AG04450 (cell line): ENCODE measurements around the gene FHIT. TPM values are rescaled to one million over a fixed set of nuclear protein-coding genes. Genes with fewer than 3 reads are reported as not detected.

ENCODE experiments used
- CTCF ChIA-PET: fragments of 300-600, 350-600 bp; formaldehyde crosslinking; extraction: SDS; loops from one replicate; lab custom pipeline; 2022; ENCODE audit warnings: antibody characterized with exemption, inconsistent platforms; lab: Charles Lee
- POLR2A ChIA-PET: fragments of 350-600 bp; formaldehyde crosslinking; extraction: SDS; loops from one replicate; lab custom pipeline; 2021; ENCODE audit warnings: antibody characterized with exemption, inconsistent platforms; lab: Yijun Ruan, JAX
- DNase-seq: peaks from one replicate; pipeline ENCODE4 v3.0.0-alpha.2; 2011; ENCODE audit warnings: low read depth, low spot score
- H3K27ac ChIP-seq: one replicate; pipeline ENCODE4 v1.5.1; 2012; ENCODE audit warnings: low read depth, low read length, control low read depth
- H3K27me3 ChIP-seq: one replicate; pipeline ENCODE4 v1.6.0; 2012; ENCODE audit warnings: low read length; ENCODE audit not compliant: control insufficient read depth, insufficient read depth
- H3K4me3 ChIP-seq: 2 replicates; pipeline ENCODE4 v1.5.1; 2011; ENCODE audit warnings: mild to moderate bottlenecking, low read depth, low read length, control low read depth
- H3K9me3 ChIP-seq: 2 replicates; pipeline ENCODE4 v1.5.1; 2012; ENCODE audit warnings: low read length; ENCODE audit not compliant: control insufficient read depth, insufficient read depth
- polyA plus RNA-seq: library from polyadenylated mRNA; depleted of rRNA; stranded (reverse); fragments of >200 nt; gene quantifications from 2 replicates; pipeline ENCODE4 v1.2.3, GENCODE V29; 2011
- TF ChIP-seq, protein P1 (sequence below): IDR thresholded peaks from 2 replicates; pipeline ENCODE4 v1.5.1; 2011; ENCODE audit warnings: low read depth, low read length, control low read depth, inconsistent platforms

Gene FHIT
- polyA plus RNA-seq, 1 experiment: 0.17 TPM

DNA sequence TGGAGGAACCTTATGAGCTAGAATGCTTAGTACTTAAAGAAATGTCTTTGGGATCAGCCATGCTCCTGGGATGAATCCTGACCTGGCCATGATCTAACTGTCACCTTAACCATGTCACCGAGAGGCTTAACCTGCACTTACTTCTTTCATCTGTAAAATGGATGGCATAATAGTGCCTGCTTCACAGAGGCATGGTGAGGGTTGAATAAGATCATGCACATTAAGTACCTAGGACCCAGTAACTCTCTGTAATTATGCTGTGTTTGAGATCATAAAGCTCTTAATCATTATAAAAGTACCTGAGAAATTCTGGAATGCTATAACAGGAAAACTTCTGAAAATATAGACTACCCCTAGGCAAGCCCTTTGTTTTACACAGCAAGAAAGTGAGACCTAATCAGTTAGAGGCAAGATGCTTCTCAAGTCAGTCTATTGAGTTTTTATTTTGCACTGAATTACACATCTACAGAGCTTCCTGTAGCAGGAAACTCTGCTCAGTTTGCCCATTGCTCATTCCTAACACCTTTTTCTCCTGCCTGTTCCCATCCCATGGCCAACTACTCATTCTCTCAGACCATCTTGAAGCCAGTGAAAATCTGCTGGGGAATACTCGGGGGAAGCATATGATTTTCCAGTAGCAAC is 1185.9 kb downstream of the FHIT start:
- ChIA-PET CTCF (interaction anchor here (0.5 kb wide), 1 partner anchor 126 kb away, joined by 5 read pairs; no protein-coding TSS in a partner anchor), POLR2A (no interaction called here)
- Histone ChIP-seq H3K9me3 (no peaks in the 10 kb centered on the region), H3K4me3 (no peak overlapping the region), H3K27ac (no peak overlapping the region), H3K27me3 (no peaks in the 10 kb centered on the region)
- no peak for DNase-seq
- TF ChIP-seq, protein P1, sequence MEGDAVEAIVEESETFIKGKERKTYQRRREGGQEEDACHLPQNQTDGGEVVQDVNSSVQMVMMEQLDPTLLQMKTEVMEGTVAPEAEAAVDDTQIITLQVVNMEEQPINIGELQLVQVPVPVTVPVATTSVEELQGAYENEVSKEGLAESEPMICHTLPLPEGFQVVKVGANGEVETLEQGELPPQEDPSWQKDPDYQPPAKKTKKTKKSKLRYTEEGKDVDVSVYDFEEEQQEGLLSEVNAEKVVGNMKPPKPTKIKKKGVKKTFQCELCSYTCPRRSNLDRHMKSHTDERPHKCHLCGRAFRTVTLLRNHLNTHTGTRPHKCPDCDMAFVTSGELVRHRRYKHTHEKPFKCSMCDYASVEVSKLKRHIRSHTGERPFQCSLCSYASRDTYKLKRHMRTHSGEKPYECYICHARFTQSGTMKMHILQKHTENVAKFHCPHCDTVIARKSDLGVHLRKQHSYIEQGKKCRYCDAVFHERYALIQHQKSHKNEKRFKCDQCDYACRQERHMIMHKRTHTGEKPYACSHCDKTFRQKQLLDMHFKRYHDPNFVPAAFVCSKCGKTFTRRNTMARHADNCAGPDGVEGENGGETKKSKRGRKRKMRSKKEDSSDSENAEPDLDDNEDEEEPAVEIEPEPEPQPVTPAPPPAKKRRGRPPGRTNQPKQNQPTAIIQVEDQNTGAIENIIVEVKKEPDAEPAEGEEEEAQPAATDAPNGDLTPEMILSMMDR: no peak

DNA sequence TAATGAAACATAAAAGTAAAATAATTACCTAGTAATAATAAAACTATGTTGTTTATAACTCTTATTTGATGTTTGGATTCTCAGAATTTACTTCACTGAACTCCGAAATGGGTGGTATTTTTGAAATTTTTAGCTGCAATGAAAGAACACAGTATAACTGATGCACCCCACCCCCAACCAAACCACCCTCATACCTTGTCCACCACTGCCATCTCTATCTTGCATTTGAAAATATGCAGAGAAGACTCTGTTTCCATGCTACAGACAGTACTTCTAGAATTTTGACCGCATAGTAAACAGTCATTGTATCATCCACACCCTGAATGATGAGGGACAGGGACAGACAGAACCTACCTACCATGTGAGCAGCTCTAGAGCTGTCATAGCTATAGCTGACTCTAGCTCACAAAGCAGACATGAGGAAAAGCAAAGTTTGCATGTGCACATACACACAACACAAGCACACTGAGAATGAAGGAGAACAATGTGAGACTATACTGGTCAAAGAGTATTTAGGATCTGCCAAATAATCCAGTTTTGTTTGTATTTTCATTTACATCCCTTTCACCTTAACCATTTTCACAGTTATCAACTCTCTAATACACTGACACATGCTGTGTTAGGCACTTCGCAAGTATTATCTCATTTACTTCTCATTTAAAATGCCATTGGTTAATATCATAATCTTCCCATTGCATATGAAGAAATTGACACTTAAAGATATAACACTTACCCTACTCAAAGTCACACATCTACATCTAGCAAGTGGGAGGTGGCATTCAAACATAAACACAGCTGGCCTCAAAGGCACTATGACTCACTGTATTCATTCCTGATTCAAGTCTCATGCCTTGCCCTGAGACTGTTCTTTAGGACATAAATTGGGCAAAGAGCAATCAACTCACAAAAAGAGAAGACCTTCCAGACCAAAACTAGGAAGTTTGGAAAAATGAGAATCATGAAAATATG is 1186.8 kb downstream of the FHIT start:
- DNase-seq: peak; percentile 18
- no peak overlapping the region for H3K4me3 ChIP-seq
- TF ChIP-seq, protein P1: no peak
- H3K27me3 ChIP-seq: no peaks in the 10 kb centered on the region
- ChIA-PET POLR2A (no interaction called here), CTCF (interaction anchor here (0.5 kb wide), 1 partner anchor 127 kb away, joined by 5 read pairs; no protein-coding TSS in a partner anchor)
- no peak overlapping the region for H3K27ac ChIP-seq
- no peaks in the 10 kb centered on the region for H3K9me3 ChIP-seq

DNA sequence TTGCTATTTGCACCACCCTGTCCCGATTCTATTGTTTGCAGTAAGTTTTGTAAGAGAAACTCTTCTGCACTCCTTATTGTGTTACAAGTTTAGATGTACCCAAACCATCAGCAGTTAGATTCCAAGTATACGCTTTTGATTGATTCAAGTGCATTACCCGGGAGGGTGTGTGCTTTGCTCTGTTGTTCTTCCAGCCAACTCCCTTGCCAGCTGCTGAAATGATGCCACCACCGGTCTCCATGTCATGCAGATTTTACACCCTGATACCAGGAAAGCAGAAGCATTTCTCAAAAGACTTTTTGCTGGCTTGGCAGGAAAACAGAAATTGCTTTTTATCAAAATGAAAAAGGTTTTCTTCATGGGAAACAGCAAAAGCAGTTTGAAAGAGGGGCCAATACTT is 1194.8 kb downstream of the FHIT start:
- DNase-seq: no peak
- Histone ChIP-seq H3K27me3 (no peaks in the 10 kb centered on the region), H3K9me3 (no peaks in the 10 kb centered on the region), H3K27ac (no peak overlapping the region), H3K4me3 (no peak overlapping the region)
- TF ChIP-seq, protein P1: no peak
- ChIA-PET POLR2A (no interaction called here), CTCF (no interaction called here)

DNA sequence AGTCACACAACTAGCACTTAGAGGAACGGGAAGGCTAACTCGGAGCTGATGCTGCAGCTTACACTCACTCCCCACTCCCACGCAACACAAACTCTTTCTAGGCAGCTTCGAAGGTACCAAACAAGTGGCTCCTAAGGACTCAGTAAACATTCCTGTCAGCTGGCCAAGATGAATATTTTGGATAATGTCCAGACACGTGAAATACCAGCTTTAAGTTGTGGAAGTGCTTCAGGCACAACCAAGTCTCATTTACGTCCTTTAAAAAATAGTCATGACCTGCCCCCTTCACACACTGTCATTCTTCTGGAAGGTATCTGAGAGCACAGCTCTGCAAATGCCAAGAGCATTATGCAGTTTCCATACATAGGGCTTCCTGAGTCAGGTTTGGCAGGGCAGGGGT is 1195.5 kb downstream of the FHIT start:
- Histone ChIP-seq H3K9me3 (no peaks in the 10 kb centered on the region), H3K27me3 (no peaks in the 10 kb centered on the region), H3K4me3 (no peak overlapping the region), H3K27ac (peak overlapping the region; percentile 13)
- ChIA-PET POLR2A (no interaction called here), CTCF (interaction anchor here (0.6 to 0.8 kb wide), 2 partner anchors 102 to 197 kb away, joined by 4 to 6 read pairs; no protein-coding TSS in a partner anchor)
- DNase-seq: no peak
- TF ChIP-seq, protein P1: no peak
